Pulmonary artery endothelial cell (primary cell): ENCODE data around the gene LHCGR. TPM values are rescaled to one million over a fixed set of nuclear protein-coding genes. Genes with fewer than 3 reads are reported as not detected.
"Not testable (repeated sequence)": the region's sequence is repeated elsewhere in the genome, so short reads cannot be mapped to it uniquely, and the experiment has no call there.

Experiments used
- DNase-seq: peaks from one replicate; pipeline ENCODE4 v3.0.0-alpha.2; 2011; ENCODE audit warnings: low read depth, low spot score
- total RNA-seq: library from RNA; depleted of rRNA; stranded (reverse); fragments of >200 nt; gene quantifications from 2 replicates; pipeline ENCODE4 v1.2.3, GENCODE V29; 2014

Gene LHCGR
- total RNA-seq, 1 donor from 2014 or later, result not detected

DNA sequence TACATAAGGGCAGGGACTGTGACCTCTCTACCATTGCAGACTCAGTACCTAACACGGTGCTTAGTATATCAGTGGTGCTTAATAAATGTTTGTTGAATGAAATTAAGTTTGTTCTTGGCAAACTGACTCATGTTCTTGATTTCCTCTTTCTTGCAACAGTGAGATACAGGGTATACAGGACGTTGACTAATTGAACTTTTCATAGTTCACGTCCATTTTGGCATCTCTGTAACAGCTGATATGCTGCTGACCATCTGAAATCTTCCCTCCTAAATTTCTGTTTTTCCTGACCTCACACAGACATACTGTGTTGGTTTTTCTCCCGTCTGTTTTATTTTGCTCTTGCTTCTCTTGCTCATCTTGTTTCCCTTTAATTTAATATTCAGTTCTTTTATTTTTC lies 44.2 kb downstream of the LHCGR start:
- peak; percentile 8 for DNase-seq

GRCh38 chr2:48709096-48710034 lies 46.2 kb downstream of the LHCGR start:
- no peak for DNase-seq

GRCh38 chr2:48707466-48707865 lies 48.1 kb downstream of the LHCGR start:
- DNase-seq, result no peak

- not testable (repeated sequence) for DNase-seq
Measured at GRCh38 chr2:48703621-48704020, 51.9 kb downstream of the LHCGR start.

GRCh38 chr2:48699348-48699930 lies 56.1 kb downstream of the LHCGR start:
- no peak for DNase-seq

- DNase-seq, result no peak
Measured at GRCh38 chr2:48696881-48697280, 58.6 kb downstream of the LHCGR start.

DNA sequence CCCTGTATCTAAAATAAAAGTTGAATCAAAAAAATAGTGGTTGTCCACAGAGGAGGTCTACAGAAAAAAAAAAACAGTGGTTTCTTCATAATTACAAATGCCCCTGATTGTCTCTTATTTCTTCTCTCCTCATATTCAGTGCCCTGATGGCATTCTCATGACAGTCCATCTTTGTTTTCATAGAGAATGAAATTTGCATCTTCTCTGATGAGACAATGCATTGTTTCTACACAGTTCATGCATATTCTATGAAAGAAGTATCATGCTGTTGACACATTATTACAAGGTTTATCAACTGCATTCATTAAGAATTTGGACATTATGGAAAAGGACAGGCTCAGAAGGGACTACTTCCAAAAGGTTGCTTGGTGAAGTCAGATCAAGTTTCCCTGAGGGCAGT lies 59.5 kb downstream of the LHCGR start:
- no peak for DNase-seq

DNA sequence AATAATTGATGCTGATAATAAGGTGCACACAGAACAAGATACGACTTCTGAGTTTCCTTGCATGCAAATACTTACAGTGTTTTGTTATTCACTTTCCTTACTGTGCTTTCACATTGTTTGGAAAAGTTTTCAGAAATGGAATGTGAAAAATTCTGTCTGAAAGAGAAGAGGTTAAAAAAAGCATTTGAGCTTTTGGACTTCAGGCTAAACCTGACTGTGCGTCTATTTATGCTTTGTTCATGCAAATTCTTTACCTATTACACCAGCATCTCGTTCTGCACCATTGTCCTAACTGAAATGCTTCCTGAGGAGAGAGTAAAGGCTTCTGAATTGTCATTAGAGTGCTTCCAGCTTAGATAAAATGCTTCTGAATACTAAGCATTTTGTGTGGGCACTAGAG lies 61.4 kb downstream of the LHCGR start:
- DNase-seq, result no peak

DNA sequence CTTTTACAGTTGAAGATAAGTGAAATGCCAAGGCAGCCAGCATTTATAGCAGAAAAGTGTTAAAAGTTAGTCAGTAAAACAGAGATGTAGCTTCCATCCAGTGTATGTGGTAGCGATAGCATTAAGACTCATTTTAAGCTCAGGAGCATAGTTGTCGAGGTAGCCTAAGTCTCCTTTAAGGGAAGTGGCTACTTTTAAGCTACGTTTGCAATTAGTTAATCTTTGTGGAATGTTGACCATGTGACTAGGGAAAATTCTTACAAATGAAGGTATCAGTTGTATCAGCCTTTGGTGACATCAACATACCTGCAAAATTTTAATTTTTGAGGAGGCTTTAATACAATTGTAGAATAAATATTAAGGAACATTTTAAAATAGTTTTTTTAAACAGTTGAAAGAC lies 61.9 kb downstream of the LHCGR start:
- DNase-seq, result no peak

DNA sequence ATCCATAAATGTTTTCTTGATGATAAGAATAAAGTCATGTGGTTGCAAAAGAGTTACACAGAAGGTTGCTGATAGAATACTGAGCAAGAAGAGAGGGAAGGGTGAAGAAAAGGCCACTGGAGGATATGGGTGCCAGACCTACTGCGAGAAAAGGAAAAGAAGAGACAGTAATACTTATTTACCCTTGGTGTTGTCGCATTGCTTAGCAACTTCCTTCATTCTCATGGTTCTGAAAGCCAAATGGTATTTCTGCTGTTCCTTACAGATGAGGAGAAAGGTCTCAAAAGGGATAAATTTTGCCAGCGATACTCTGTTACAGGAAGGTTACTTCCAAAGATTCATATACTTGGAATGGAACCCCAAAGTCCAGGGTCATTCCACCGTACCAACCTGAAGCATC lies 62.5 kb downstream of the LHCGR start:
- no peak for DNase-seq

DNA sequence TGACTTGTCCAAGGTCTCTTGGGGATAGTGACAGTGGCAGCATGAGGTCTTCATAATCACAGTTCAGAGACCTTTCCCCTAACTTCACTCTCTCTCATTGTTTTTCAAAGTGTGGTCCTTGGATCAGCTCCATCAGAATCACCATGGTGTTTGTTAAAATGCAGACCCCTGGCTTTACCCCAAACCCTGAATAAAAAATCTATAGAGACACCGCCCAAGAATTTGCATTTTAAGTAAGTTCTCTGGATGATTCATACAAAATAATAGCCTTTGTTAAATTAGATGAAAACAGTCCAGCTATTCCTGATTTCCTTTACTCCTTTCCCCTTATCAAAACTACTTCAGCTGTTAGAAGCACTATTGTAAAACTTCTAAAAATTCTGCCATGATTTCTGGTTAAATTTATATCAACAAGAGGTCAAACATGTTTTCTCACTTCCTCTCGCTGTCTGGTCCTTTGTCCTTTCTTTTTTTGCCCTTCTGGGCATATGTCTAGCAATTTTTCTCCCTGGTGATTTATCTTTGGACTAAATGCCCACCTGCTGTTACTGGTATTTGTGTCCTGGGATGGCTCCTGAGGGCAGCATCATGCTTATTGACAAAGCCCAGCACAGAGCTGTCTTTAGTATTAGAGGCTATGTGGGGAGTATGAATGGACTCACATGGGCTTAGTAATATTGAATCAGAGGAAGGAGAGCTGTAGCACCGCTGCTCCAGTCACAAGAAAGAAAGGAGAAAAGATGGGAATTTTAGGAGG lies 63.4 kb downstream of the LHCGR start:
- no peak for DNase-seq

- DNase-seq, result no peak
Measured at GRCh38 chr2:48685126-48685525, 70.4 kb downstream of the LHCGR start.

- no peak for DNase-seq
Measured at GRCh38 chr2:48677450-48677849, 78.1 kb downstream of the LHCGR start.

GRCh38 chr2:48674933-48675332 lies 80.6 kb downstream of the LHCGR start:
- no peak for DNase-seq

DNA sequence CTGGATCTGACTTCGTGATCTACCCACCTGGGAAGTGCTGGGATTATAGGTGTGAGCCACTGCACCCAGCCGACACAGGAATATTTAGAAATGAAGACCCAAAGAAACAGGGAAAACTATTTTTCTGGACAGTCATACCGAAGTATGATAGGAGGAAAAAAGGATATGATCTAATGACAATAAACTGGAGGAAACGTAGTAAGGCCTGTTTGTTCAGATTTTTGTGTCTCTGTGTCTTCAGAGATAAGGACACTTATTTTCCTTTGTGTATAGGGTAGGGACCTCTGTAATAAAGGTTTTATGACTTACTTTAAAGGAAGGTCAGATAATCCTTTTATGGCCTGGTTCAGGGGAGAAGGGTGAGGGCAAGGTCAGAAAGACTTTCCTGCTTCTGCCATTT lies 81.9 kb downstream of the LHCGR start:
- no peak for DNase-seq

DNA sequence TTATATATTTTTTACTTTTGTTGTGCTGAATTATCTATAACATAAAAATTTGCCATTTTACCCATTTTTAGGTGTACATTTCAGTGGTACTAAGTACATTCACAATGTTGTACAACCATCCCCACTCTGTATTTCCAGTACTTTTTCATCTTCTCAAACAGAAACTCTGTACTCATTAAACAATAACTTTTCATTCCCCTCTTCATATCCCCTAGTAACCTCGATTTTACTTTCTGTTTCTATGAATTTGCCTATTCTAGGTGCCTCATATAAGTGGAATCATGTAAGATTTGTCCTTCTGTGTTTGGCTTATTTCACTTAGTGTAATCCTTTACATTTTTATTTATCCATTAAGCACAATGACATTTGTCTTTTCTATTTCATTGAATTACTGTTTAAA lies 86.5 kb downstream of the LHCGR start:
- no peak for DNase-seq

GRCh38 chr2:48651158-48651790 lies 104.2 kb downstream of the LHCGR start:
- DNase-seq, result peak; percentile 1

GRCh38 chr2:48638261-48638660 lies 117.3 kb downstream of the LHCGR start:
- no peak for DNase-seq
